DMS53 (cell line): ENCODE measurements around the gene GPR157.
"Not testable (repeated sequence)": the region's sequence is repeated elsewhere in the genome, so short reads cannot be mapped to it uniquely, and the experiment has no call there.

Experiments
- DNase-seq: peaks from one replicate; lab custom pipeline; 2025; lab: John Stamatoyannopoulos, UW

The GPR157 gene

DNA sequence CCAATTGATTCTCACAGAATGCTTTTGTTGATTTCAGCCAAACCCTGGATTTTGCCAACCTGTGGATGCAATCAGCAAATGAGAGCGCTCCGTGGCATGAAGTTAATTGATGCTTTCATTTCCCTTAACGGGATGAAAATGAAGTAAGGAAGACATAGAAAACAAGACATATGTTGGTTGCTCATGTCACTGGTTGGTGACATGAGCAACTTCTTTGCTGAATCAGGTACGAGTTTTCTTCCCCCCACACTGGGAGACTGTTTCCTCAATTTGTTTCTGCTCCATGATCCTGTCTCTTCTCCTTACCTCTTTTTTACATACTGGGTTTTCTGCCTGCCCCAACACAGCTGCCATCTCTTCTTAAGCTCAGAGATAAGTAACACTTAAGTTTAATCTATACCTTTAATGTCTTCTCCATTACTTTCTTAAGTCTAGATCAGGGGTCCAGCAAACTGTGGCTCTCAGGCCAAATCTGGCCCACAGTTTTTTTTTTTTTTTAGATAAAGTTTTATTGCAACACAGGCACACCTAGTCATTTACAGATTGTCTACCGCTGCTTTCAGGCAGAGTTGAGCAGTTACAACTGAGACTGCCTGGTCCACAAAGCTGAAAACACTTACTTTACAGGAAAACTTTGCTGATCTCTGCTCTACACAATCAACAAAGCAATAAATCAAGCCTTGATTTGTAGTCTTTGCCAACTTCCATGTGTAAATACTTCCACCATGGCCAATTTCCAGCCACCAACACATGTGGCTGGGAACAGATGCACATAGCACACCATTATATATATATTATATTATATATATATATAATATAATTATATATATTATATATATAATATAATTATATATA, 13.3 kb downstream of the GPR157 start:
- peak; percentile 61 for DNase-seq

DNA sequence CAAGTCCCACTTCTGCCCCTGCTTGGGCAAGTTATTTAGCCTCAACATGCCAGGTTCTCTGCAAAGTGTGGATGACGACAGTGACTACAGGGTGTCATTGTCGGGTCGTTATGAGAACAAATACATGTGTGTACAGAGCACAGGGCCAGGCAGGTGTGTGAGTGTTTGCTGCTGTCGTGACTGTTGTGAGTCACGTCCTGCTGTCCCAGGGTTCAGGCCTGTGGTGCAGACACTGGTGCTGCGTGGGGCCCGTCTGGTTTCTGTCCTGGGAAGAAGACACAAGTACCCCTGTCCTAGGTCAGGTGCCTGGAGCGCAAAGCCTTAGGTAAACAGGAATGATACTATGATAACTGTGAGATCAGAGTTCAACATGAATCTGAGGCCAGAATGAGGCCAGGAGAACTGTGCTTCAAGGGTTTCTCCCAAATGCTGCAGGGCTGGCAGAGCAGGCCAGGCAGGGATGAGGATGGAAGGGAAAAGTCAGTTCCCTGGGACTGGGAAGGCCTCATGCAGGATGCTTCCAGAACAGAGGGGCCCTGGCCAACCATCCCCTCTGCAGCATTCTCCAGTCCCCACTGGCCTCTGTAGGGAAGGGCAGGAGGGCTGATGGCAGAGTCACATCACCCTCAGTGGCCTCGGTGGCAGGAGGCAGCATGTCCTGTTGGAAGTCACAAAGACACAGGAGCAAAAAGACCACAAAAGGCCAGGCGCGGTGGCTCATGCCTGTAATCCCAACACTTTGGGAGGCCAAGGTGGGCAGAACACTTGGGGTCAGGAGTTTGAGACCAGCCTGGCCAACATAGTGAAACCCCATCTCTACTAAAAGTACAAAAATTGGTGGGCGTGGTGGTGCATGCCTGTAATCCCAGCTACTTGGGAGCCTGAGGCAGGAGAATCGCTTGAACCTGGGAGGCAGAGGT, 15.7 kb downstream of the GPR157 start:
- DNase-seq = peak; percentile 99

DNA sequence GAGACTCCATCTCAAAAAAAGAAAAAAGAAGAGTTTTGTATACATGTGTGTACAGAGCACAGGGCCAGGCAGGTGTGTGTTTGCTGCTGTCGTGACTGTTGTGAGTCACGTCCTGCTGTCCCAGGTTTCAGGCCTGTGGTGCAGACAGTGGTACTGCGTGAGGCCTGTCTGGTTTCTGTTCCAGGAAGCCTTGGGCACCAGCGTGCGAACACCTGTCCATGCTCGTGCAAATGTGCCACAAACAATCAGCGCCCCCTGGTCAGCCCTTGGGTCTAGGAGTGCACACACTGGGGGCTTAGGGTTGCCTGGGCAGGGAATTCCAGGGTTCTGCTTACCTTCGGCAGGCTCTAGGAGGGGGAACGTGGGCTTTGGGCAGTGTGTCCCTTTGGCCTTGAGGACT, 16.9 kb downstream of the GPR157 start:
- DNase-seq = peak; percentile 85

DNA sequence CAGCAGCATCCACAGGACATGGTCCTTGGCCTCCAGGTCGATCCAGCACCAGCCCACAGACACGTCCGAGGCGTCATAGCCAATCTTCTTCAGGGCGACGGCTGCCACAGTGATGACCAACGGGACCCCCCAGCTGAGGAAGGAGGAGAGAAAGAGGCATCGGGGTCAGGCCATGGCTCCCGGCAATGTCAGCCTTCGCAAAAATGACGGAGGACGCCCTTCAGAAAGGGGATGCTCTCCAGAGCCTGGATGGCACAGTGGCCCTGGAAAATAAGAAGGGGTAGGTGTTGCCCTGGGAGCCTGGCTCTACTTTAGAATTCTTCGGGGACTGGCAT, 17.6 kb downstream of the GPR157 start:
- no peak for DNase-seq

DNA sequence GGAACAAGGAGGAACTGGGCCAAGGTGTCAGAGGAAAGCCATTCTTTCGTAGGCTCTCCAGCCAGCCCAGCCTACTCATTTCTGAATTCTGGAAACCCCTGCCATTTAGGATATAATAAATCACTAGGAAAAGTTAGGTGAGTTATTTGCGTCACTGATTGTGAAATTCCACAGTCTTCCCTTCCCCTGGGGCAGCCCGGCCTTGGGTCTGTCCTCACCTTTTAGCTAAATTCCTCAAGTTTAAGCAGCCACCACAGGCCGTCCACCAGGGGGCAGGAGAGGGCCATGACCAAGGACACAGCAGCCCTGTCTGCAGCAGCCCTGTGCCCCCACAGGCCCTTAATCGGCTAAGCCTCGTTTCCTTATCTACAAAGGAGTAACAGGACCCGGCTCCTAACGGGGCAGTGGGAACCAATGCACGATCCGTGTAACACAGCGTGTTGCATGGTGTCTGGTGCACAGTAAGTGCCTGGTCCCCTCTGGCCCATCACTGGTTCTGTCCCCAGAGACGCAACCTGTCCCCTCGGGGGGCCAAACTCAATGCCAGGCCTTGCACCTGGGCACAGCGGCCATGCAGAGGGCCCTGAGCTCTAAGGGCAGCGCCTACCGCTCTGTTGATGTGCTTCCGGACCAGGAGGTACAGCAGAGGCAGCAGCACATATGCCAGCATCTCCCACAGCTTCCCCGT, 18.1 kb downstream of the GPR157 start:
- DNase-seq = peak; percentile 95

DNA sequence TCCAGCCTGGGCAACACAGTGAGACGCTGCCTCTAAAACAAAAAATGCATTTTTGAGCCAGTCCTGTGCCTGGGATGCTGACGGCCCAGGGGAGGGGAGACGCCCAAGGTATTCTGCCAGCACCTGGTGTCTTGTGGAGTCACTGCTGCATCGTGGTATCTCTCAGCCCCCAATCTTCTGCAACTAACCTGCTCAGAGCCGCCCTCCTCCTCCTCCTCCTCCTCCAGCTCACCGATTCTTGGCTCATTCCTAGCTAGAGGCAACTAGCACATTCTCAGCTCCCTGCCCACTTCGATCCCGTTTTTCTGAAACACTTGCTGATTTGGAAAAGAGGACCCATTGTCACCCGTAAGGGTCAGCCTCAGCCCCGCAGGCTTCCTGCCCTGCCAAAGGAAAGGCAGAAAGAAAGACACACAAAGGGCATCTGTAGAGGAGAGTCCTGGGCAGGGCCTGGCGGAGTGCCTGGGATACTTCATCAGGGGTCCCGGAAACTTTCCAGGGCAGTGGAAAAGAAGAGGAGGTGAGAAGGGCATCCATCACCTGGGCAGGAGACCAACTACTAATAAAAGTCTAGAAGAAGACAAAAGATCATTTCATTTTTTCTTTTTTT, 20.7 kb downstream of the GPR157 start:
- DNase-seq = no peak

DNA sequence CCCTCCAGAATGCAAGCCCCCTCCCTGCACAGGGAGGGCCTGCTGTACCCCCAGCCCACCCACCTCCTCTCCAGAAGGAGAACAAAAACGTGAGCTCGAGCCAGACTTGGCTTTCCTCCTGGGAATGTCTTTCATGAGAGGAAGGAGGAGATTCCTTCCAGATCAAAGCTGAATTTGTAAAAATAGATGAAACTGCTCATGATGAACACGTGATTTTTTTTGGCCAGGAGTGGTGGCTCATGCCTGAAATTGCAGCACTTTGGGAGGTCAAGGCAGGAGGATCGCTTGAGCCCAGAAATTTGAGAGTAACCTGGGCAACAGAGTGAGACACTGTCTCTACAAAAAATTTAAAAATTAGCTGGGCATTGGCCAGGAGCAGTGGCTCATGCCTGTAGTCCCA, 21.8 kb downstream of the GPR157 start:
- no peak for DNase-seq

DNA sequence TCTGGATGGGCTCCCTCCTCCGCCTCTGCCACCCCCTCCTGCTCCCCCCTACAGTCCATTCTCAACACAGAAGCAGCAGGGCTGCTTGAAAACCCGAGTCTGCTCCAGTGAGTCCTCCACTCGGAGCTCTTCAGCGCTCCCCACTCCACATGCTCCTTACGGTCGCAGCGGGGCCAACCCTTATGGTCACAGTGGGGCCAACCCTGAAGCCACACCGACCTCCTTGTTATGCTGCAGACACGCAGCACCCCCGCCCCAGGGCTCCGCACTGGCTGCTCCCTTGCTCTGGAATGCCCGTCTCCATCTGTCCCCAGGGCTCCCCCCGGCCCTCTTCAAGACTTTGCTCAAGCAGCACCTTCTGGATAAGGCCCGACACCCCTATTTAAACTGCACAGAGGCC, 22.6 kb downstream of the GPR157 start:
- DNase-seq = no peak

DNA sequence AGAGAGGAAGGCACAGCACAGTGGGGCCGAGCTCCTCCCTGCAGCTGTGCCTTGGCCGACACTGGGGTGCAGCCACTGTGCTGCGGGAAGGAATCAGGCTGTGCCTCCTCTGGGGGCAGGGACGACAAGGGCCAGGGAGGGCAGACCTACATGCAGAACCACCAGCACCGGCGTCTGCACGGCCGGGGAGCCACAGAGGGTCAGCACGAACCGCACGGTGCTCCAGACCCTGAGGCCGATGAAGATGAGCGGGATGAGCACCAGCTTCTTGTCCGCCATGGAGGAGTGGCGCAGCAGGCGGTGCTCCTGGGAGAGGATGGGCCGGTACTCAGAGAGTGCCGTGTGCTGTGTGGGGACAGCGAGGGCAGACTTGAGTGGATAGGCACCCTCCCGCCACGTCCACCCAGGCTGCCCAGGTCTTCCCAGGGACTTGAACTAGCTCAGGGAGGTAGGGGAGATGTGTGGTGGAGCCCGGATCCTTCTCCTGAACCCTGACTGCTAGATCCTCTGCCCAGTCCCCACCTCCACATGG, 23.5 kb downstream of the GPR157 start:
- DNase-seq = no peak

DNA sequence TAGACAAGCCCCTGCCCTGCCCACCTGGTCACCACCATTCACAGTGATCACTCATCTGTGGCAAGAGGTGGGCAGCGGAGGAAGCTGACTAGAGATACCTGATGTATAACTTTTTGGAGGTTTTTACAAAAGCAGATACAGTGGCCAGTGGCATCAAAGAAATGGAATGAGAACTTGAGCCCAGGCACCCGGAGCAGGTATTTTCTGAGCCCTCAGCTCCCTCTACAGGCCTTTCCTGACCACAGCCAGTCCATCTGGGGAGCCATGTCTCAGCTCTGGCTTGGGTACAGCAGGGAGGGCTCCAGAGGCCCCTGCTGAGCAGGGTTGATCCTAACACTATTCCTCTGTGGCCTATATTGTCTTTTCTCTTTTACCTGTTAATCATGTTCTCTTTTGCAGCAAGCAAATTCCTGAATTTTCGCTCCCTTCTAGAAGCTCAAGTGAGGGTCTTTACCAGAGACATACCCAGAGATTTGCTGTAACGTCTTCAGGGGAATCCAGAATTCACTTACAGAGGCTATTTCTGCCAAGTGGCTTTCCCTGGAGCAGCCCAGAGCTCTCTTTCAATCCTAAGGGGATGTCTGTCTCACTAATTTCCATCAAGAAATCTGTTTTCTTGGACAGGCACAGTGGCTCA, 27.3 kb downstream of the GPR157 start:
- peak; percentile 72 for DNase-seq

DNA sequence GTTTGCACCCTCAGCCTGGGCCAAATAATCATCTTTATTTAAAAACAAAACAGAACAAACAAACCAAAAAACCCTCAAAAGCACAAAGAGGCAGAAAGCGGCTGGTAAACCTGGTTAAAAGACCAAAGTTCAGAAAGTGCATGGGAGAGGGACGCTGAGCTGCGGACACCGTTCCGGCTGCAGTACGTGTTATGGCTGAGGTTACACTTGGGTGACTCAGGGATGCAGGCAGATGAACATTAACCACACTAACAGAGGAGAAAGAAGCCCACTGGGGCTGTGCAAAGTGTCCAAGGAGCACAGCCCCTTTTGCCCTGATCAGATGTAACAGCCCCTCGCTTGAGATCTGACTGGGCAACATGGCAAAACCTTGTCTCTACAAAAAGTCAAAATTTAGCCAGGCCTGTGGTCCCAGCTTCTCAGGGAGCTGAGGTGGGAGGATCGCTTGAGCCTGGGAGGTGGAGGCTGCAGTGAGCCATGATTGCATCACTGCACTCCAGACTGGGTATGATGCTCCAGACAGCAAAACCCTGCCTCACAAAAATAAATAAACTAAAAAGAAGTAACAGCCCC, 28.3 kb downstream of the GPR157 start:
- DNase-seq = no peak

DNA sequence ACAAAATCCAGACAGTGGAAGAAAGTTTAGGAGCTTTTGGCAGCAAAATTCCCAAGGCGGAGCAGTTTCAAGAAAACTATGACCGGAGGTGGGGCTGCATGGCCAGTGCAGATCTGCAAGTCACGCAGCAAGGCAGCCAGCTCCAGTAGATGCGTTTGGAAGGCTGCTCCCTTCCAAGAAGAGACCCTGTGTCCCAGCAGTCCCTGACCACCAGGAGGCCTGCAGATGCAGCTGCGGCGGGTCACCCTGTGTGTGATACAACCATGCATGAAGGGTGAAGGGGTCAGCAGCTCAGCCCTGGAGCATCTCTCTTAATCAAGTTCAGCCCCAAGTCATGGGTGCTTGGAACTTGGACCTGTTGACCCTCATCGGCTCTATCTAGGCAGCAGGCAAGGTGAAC, 29.3 kb downstream of the GPR157 start:
- no peak for DNase-seq

DNA sequence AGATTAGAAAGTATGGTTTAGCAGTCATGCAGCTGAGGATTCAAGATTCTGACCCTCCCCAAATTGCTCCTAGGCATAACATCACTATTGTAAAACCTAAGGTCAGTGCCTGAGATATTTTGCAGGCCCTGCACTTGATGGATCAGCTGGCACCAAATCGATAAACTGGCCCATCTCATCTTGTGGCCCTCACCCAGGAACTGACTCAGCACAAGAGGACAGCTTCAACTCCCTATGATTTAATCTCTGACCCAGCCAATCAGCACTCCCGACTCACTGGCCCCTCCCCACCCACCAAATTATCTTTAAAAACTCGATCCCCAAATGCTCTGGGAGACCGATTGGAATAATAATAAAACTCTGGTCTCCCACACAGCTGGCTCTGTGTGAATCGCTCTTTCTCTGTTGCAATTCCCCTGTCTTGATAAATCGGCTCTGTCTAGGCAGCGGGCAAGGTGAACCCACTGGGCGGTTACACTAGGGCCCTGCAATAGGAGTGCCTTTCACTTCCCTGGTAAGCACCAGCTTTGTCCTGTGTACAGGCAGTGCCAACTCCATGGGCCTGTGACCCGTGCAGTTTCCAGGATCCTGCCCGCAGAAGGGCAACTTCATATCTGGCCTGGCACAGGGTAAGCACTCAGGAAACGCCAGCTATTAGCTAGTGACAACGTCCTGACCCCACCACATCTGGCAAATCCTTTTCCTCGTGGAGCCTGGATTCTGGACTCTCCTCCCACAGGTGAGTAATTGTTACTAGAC, 30.8 kb downstream of the GPR157 start:
- DNase-seq = no peak

DNA sequence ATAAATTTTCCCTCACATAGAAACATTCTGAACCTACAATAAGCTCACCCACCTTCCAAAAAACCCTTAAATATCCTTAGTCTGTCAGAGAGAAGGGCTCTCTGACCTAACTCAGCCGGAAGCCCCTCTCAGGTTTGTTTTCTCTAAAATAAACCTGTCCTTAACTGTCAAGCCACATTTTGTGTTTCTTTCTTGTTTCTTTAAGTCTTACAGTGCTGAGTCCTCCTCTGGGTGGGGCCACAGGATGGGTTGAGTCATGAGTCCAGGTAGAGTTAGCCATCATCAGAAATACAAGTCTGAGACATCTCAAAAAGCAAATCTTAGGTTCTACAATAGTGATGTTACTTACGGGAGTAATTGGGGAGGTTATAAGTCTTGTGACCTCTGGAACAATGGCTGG, 33.1 kb downstream of the GPR157 start:
- DNase-seq = peak; percentile 25

DNA sequence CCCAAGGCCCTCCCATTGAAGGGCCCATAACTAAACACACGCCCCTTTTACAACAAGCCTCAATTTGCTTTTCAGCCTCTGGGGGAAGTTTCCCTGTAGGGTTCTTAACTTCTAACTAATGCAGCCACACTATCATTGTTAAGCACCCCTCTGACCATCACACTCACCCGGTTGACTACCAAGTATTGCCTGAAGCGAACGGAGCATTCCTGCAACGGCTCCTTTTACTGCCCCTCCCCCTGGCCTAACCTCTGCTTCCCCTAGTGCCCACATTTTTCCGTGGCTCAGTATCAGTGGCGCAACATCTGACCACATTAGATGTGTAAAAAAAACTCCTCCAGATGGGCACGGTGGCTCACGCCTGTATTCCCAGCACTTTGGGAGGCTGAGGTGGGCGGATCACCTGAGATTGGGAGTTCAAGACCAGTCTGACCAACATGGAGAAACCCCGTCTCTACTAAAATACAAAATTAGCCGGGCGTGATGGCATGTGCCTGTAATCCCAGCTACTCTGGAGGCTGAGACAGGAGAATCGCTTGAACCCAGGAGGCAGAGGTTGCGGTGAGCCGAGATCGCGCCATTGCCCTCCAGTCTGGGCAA, 34.8 kb downstream of the GPR157 start:
- not testable (repeated sequence) for DNase-seq

DNA sequence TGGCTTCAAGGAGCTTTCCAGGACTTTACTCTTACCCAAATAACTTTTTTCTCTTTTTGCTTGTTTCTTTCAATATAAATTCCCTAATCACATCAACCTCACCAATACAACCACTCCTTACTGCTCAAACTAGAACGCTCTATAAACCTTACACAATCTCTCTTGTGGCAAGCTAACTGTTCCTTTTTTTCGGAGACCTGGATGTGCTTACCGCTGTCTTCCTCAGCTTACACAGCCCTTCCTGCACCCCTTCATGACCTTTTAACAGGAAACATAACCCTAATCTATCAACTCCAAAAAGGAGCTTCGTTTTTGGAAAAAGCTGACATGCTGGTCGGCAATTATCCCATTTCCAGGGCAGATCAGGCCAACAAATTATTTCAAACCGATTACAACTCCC, 35.3 kb downstream of the GPR157 start:
- no peak for DNase-seq

DNA sequence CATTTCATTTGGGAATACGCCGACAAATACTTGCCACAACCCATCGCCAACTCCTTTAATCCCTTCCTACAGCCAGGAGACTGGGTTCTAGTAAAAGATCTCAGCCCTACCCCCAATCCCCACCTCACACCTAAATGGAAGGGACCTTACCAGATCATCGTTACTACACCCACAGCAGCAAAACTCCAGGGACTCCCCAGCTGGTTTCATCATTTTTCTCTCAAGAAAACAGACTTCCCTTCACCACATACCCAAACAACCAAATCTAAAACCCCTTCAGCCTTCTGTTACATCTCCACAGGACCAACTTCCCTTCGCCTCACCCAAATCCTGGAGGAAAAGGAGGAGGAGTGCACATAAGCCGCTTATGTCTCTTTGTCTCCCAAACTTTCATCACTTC, 35.8 kb downstream of the GPR157 start:
- no peak for DNase-seq

DNA sequence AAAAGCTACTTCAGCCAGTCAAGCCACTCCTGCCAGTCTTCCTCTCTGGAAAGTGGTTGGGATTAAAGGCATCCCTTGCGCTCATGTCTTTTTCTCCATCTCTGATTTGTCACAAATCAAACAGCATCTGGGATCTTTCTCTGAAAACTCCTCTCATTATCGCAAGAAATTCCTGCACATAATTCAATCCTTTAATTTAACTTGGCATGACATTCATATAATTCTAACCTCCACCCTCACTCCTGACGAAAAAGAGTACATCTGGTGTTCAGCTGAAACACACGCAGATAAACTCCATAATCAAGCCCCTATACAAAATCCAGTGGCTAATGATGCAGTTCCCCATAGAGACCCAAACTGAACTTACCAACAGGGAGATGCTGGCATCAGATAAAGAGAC, 40.1 kb downstream of the GPR157 start:
- DNase-seq = no peak

DNA sequence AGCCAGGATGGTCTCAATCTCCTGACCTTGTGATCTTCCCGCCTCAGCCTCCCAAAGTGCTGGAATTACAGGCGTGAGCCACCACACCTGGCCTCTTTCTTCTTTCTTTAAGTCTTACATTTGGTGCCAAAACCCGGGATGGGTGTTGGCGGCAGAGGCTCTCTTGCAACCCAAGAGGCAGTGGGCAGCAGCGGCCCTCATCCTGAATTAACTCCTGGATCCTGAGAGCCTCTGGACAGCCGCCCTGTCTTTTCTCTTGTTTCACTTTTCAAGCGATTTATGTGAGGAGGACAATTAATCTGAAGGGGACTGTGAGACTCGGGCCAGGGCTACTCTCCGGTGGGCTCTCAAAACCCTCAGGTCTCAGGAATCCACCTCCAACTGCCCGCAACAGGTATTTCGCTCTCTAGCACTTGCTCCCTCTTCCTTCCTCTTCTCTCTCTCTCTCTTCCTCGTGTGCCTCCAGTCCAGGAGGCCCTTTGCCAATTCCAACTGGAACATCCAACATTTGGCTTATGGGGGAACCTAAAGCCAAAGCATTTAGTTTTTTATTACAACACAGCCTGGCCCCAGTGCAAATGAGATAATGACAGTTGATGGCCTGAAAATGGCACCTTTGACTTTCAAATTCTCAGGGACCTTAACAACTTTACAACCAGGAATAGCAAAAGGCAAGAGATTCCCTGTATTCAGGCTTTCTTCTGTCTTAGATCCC, 41.3 kb downstream of the GPR157 start:
- DNase-seq = no peak
